Measurements from ENCODE around the gene PRORP.

DNA sequence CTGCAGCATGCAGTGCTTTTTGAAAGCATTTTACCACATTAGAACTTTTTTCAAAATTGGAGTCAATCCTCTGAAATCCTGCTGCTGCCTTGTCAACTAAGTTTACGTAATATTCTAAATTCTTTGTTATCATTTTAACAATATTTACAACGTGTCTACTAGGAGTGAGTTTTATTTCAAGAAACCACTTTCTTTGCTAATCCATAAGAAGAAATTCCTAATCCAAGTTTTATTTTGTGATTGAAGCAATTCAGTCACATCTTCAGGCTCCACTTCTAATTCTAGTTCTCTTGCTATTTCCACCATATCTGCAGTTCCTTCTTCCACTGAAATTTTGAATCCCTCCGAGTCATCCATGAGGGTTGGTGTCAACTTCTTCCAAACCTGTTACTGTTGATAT, 25.4 kb downstream of the PRORP start:
- TF ChIP-seq, protein P1, sequence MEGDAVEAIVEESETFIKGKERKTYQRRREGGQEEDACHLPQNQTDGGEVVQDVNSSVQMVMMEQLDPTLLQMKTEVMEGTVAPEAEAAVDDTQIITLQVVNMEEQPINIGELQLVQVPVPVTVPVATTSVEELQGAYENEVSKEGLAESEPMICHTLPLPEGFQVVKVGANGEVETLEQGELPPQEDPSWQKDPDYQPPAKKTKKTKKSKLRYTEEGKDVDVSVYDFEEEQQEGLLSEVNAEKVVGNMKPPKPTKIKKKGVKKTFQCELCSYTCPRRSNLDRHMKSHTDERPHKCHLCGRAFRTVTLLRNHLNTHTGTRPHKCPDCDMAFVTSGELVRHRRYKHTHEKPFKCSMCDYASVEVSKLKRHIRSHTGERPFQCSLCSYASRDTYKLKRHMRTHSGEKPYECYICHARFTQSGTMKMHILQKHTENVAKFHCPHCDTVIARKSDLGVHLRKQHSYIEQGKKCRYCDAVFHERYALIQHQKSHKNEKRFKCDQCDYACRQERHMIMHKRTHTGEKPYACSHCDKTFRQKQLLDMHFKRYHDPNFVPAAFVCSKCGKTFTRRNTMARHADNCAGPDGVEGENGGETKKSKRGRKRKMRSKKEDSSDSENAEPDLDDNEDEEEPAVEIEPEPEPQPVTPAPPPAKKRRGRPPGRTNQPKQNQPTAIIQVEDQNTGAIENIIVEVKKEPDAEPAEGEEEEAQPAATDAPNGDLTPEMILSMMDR (IDR thresholded peaks at IDR 0.05) = no peak
- TF ChIP-seq POLR2A (IDR thresholded peaks at IDR 0.05) = no peak

Data from body of pancreas (tissue), 4 donors.